ENCODE results near the gene MAP1S.
"Not testable (repeated sequence)": the region's sequence is repeated elsewhere in the genome, so short reads cannot be mapped to it uniquely, and the experiment has no call there.

Gene MAP1S

GRCh38 chr19:17766543-17767131 lies 47.4 kb downstream of the MAP1S start:
- no peak overlapping the region for H3K4me3 ChIP-seq (ENCODE audit: low read depth, low read length)
- in situ Hi-C loops (cut with HindIII; ENCODE audit: low sequenced_read_pairs): no loop called here
- TF ChIP-seq, protein P1, sequence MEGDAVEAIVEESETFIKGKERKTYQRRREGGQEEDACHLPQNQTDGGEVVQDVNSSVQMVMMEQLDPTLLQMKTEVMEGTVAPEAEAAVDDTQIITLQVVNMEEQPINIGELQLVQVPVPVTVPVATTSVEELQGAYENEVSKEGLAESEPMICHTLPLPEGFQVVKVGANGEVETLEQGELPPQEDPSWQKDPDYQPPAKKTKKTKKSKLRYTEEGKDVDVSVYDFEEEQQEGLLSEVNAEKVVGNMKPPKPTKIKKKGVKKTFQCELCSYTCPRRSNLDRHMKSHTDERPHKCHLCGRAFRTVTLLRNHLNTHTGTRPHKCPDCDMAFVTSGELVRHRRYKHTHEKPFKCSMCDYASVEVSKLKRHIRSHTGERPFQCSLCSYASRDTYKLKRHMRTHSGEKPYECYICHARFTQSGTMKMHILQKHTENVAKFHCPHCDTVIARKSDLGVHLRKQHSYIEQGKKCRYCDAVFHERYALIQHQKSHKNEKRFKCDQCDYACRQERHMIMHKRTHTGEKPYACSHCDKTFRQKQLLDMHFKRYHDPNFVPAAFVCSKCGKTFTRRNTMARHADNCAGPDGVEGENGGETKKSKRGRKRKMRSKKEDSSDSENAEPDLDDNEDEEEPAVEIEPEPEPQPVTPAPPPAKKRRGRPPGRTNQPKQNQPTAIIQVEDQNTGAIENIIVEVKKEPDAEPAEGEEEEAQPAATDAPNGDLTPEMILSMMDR (IDR thresholded peaks at IDR 0.05; ENCODE audit: low read depth, low read length): peak; percentile 92
- DNase-seq (ENCODE audit: low read depth, low spot score): peak; percentile 71

GRCh38 chr19:17767559-17767958 lies 48.3 kb downstream of the MAP1S start:
- TF ChIP-seq, protein P1 (IDR thresholded peaks at IDR 0.05; ENCODE audit: low read depth, low read length): no peak
- DNase-seq (ENCODE audit: low read depth, low spot score): no peak
- H3K4me3 ChIP-seq (ENCODE audit: low read depth, low read length): no peak overlapping the region
- in situ Hi-C loops (cut with HindIII; ENCODE audit: low sequenced_read_pairs): no loop called here

DNA sequence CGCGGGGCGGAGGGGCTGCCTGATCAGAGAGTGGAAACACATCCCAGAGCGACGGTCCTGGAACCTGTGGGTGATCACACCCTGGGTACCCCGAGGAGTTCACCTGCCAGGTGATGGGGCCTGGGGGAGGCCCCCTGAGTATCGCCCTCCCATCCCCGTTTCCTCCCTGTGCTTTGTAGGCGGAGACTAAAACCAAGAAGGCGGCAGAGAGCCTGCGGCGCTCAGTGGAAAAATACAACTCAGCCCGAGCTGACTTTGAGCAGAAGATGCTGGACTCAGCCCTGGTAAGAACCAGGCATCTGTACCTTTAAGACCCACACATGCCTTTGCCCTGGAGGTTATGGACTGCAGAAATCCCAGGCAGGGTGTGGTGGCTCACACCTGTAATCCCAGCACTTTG lies 51.3 kb downstream of the MAP1S start:
- in situ Hi-C loops (cut with HindIII; ENCODE audit: low sequenced_read_pairs): no loop called here
- H3K4me3 ChIP-seq (ENCODE audit: low read depth, low read length): no peak overlapping the region
- TF ChIP-seq, protein P1 (IDR thresholded peaks at IDR 0.05; ENCODE audit: low read depth, low read length): no peak
- DNase-seq (ENCODE audit: low read depth, low spot score): no peak

DNA sequence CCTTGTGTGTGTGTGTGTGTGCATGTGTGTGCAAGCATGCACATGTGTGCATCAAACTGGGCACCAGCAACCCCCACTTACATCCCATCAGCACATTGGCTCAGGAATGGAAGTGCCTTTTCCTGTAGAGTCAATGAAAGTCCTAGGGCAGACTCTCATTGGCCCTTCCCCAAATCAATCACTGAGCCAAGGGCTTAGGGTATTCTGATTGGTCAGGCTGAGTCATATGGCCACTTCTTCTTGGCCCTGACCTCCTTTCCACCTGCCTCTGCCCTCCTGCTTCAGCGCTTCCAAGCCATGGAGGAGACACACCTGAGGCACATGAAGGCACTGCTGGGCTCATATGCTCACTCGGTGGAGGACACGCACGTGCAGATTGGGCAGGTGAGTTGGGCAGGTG lies 52.9 kb downstream of the MAP1S start:
- TF ChIP-seq, protein P1 (IDR thresholded peaks at IDR 0.05; ENCODE audit: low read depth, low read length): no peak
- no peak overlapping the region for H3K4me3 ChIP-seq (ENCODE audit: low read depth, low read length)
- in situ Hi-C loops (cut with HindIII; ENCODE audit: low sequenced_read_pairs): no loop called here
- no peak for DNase-seq (ENCODE audit: low read depth, low spot score)

GRCh38 chr19:17775245-17775927 lies 56.1 kb downstream of the MAP1S start:
- no peak overlapping the region for H3K4me3 ChIP-seq (ENCODE audit: low read depth, low read length)
- in situ Hi-C loops (cut with HindIII; ENCODE audit: low sequenced_read_pairs): no loop called here
- TF ChIP-seq, protein P1 (IDR thresholded peaks at IDR 0.05; ENCODE audit: low read depth, low read length): peak; percentile 66
- no peak for DNase-seq (ENCODE audit: low read depth, low spot score)

DNA sequence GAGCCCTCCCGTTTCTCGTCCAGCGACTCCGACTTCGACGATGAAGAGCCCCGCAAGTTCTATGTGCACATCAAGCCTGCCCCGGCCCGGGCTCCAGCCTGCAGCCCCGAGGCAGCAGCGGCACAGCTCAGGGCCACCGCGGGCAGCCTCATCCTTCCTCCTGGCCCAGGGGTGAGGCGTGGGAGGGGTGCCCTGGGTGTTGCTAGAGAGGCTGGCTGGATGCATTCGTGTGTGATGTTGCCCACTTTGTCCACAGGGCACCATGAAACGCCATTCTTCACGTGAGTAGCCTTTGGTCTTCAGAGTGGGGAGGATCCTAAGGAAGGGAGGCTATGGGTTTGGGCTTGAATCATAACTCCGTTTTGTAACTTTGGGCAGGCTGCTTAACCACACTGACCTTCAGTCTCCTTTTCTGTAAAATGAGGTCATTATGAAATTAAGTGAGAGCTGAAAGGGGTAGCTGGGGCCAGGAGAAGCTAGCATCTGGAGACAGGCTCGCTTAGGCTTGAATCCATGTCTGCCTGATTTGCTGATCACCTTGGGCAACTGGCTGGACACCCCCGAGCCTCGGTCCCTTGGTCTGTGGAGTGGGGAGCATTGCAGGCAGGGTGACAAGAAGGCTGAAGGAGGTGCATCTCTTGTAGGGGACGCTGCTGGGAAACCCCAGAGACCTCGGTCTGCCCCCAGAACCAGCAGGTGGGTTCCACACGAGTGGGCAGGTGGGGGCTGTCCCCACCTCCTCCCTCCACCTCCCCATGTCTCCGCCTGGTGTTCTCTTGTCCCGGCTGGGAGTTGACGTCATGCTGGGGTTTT lies 56.9 kb downstream of the MAP1S start:
- DNase-seq (ENCODE audit: low read depth, low spot score): no peak
- TF ChIP-seq, protein P1 (IDR thresholded peaks at IDR 0.05; ENCODE audit: low read depth, low read length): no peak

GRCh38 chr19:17777840-17778239 lies 58.6 kb downstream of the MAP1S start:
- in situ Hi-C loops (cut with HindIII; ENCODE audit: low sequenced_read_pairs); H3K4me3 ChIP-seq (ENCODE audit: low read depth, low read length); DNase-seq (ENCODE audit: low read depth, low spot score): not testable (repeated sequence)

More for the DNA sequence above, 56.9 kb downstream of the MAP1S start:
- no peak overlapping the region for H3K4me3 ChIP-seq (ENCODE audit: low read depth, low read length)
- in situ Hi-C loops (cut with HindIII; ENCODE audit: low sequenced_read_pairs): no loop called here

All from astrocyte of the spinal cord (primary cell).